Liver (tissue), 9 donors: Measurements from ENCODE around the gene ASCC1. TPM values are rescaled to one million over a fixed set of nuclear protein-coding genes. Genes with fewer than 3 reads are reported as not detected.

Source experiments
- DNase-seq: peaks from one replicate; pipeline ENCODE4 v3.0.0-alpha.2; 2017; ENCODE audit warnings: low spot score
- H3K27ac ChIP-seq, 2 donors: one replicate each; pipeline ENCODE4 v1.7.0; 2013; ENCODE audit warnings: inconsistent platforms in 2 of 2, low read length in 2 of 2, control low read depth in 1 of 2, low read depth in 1 of 2, mild to moderate bottlenecking in 1 of 2
- H3K27me3 ChIP-seq, 4 donors: one replicate each; pipeline versions ENCODE4 v1.6.1 to v1.7.0; 2013; ENCODE audit warnings: low read length in 3 of 4, inconsistent platforms in 1 of 4, mild to moderate bottlenecking in 1 of 4, moderate library complexity in 1 of 4; ENCODE audit not compliant: control insufficient read depth in 4 of 4, insufficient read depth in 4 of 4
- H3K36me3 ChIP-seq, 4 donors: one replicate each; pipeline versions ENCODE4 v1.6.1 to v1.7.0; 2013; ENCODE audit warnings: low read length in 3 of 4, mild to moderate bottlenecking in 3 of 4, low read depth in 1 of 4, moderate library complexity in 1 of 4; ENCODE audit not compliant: control insufficient read depth in 4 of 4, insufficient read depth in 3 of 4
- H3K4me1 ChIP-seq, 4 donors: one replicate each; pipeline versions ENCODE4 v1.6.1 to v1.7.0; 2013; ENCODE audit warnings: low read length in 3 of 4, mild to moderate bottlenecking in 3 of 4, moderate library complexity in 1 of 4; ENCODE audit not compliant: control insufficient read depth in 4 of 4, insufficient read depth in 4 of 4
- H3K4me3 ChIP-seq, 3 donors: one replicate each; pipeline versions ENCODE4 v1.6.1 to v1.7.0; 2013; ENCODE audit warnings: low read length in 3 of 3, control low read depth in 1 of 3, low read depth in 1 of 3, mild to moderate bottlenecking in 1 of 3
- H3K9ac ChIP-seq, 2 donors: one replicate each; pipeline ENCODE4 v1.7.0; 2013; ENCODE audit warnings: low read length in 2 of 2, mild to moderate bottlenecking in 2 of 2, moderate library complexity in 2 of 2, control low read depth in 1 of 2, low read depth in 1 of 2
- H3K9me3 ChIP-seq, 4 donors: one replicate each; pipeline versions ENCODE4 v1.6.1 to v1.7.0; 2013; ENCODE audit warnings: low read length in 3 of 4; ENCODE audit not compliant: control insufficient read depth in 4 of 4
- EGR1 ChIP-seq, 2 donors: IDR thresholded peaks; 2 replicates each; pipeline ENCODE4 v1.6.1; 2016 to 2018; ENCODE audit warnings: antibody characterized with exemption in 2 of 2, low read depth in 2 of 2
- FOXA1 ChIP-seq: IDR thresholded peaks from 2 replicates; pipeline ENCODE4 v1.6.1; 2016; ENCODE audit warnings: antibody characterized with exemption
- FOXA2 ChIP-seq: IDR thresholded peaks from 2 replicates; pipeline ENCODE4 v1.6.1; 2016; ENCODE audit warnings: antibody characterized with exemption
- GABPA ChIP-seq, 2 donors: IDR thresholded peaks in 1 of 2; conservative IDR thresholded peaks in 1 of 2; 2 replicates each; pipeline ENCODE4 v1.6.1; 2016; ENCODE audit warnings: antibody characterized with exemption in 2 of 2, mild to moderate bottlenecking in 1 of 2, moderate library complexity in 1 of 2
- HNF4A ChIP-seq, 2 donors: conservative IDR thresholded peaks; 2 replicates each; pipeline ENCODE4 v1.6.1; 2016; ENCODE audit warnings: antibody characterized with exemption in 2 of 2, mild to moderate bottlenecking in 2 of 2
- HNF4G ChIP-seq: IDR thresholded peaks from 2 replicates; pipeline ENCODE4 v1.6.1; 2016; ENCODE audit warnings: antibody characterized with exemption
- JUND ChIP-seq, 2 donors: IDR thresholded peaks; 2 replicates each; pipeline ENCODE4 v1.6.1; 2016; ENCODE audit warnings: antibody characterized with exemption in 2 of 2
- NR2F2 ChIP-seq: IDR thresholded peaks from 2 replicates; pipeline ENCODE4 v1.6.1; 2016; ENCODE audit warnings: antibody characterized with exemption
- RAD21 ChIP-seq, 2 donors: IDR thresholded peaks; 2 replicates each; pipeline ENCODE4 v1.6.1; 2016; ENCODE audit warnings: antibody characterized with exemption in 2 of 2, mild to moderate bottlenecking in 2 of 2
- RXRA ChIP-seq, 2 donors: IDR thresholded peaks; 2 replicates each; pipeline ENCODE4 v1.6.1; 2017 to 2018; ENCODE audit warnings: antibody characterized with exemption in 2 of 2, mild to moderate bottlenecking in 1 of 2
- SP1 ChIP-seq: IDR thresholded peaks from 2 replicates; pipeline ENCODE4 v1.6.1; 2018; ENCODE audit warnings: antibody characterized with exemption, mild to moderate bottlenecking
- TAF1 ChIP-seq: conservative IDR thresholded peaks from 2 replicates; pipeline ENCODE4 v1.6.1; 2016; ENCODE audit warnings: antibody characterized with exemption, mild to moderate bottlenecking
- YY1 ChIP-seq: IDR thresholded peaks from 2 replicates; pipeline ENCODE4 v1.6.1; 2016; ENCODE audit warnings: antibody characterized with exemption, mild to moderate bottlenecking
- WGBS: extraction: QIAGEN DNeasy Blood & Tissue Kit; methylation state at CpG from one replicate; pipeline ENCODE4 v1.1.7; 2013; 5-methylcytosine and 5-hydroxymethylcytosine counted together
- polyA plus RNA-seq, 2 donors: library from polyadenylated mRNA; stranded (reverse) in 1 of 2; unstranded in 1 of 2; fragments of 200-250 nt in 1 of 2; fragments of >200 nt in 1 of 2; fragmentation: Nextera tagmentation in 1 of 2; extraction: Ambion mirVana in 1 of 2; gene quantifications; one replicate each; pipeline versions ENCODE4 v1.2.1 to v1.2.3, GENCODE V29; 2013 to 2015
- total RNA-seq, 2 donors: library from RNA; depleted of rRNA; stranded (reverse); fragments of >200 nt; gene quantifications; one replicate each; pipeline ENCODE4 v1.2.3, GENCODE V29; 2014
- TF ChIP-seq, protein P1 (sequence below): IDR thresholded peaks from 2 replicates; pipeline ENCODE4 v1.6.1; 2016; ENCODE audit warnings: antibody characterized with exemption
- TF ChIP-seq, protein P2 (sequence below): IDR thresholded peaks from 2 replicates; pipeline ENCODE4 v1.6.1; 2016; ENCODE audit warnings: antibody characterized with exemption
- TF ChIP-seq, protein P3 (sequence below): IDR thresholded peaks from 2 replicates; pipeline ENCODE4 v1.6.1; 2016; ENCODE audit warnings: antibody characterized with exemption
- TF ChIP-seq, protein P4 (sequence below): fragments of 150-350 bp; IDR thresholded peaks from 2 replicates; pipeline ENCODE4 v1.5.1; 2017; ENCODE audit warnings: improper control_type of control experiment, low read depth, low read length; ENCODE audit not compliant: missing input control
- TF ChIP-seq, protein P5 (sequence below): IDR thresholded peaks from 2 replicates; pipeline ENCODE4 v1.6.1; 2016; ENCODE audit warnings: antibody characterized with exemption, mild to moderate bottlenecking
- donor health status: healthy.
- donor health status: healthy.
- donor health status: healthy.
- donor health status: healthy.
- donor health status: healthy.

The ASCC1 gene
- total and polyA plus RNA-seq, 4 donors = 6.9 to 13.9 (median 10.2) TPM

DNA sequence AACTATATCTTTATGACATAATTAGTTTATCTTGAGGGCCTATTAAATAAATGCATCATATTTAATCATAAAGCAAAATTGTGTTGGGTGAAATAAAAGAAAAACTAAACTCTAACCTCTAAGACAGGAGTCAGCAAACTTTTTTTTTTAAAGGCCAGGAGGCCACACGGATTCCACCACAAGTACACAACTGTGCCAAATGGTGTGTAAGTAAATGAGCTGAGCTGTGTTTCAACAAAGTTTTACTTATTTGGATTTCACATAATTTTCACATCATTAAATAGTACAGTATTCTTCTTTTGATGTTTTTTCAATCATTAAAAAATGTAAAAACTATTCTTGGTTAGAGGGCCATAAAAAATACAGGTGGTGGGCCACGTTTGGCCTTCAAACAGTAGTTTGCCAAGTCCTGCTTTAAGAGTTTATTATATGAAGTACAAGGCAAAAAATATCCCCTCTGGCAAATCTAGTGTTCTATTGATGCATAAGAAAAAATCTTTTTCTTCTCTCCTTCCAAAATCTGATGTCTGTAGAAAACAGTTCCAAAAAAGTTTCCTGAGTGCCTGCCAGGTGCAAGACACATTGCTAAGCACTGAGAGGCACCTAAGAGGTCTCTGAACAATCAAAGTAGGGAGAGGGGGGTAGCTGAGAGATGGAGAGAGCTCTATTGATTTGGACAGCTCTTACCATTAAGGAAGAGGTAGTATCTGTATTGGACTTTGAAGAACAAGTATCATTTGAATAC is 101.2 kb downstream of the ASCC1 start:
- Histone ChIP-seq H3K9me3 (no peaks in the 10 kb centered on the region), H3K27me3 (no peaks in the 10 kb centered on the region), H3K9ac (no peak overlapping the region), H3K27ac (no peak overlapping the region), H3K4me3 (no peak overlapping the region), H3K36me3 (no peaks in the 10 kb centered on the region), H3K4me1 (no peaks in the 10 kb centered on the region)
- DNase-seq = no peak
- TF ChIP-seq HNF4G = no peak
- no peak for TF ChIP-seq FOXA1
- no peak for TF ChIP-seq JUND (IDR thresholded peaks at IDR 0.05)
- no peak for TF ChIP-seq YY1
- TF ChIP-seq HNF4A (conservative IDR thresholded peaks at IDR 0.05) = no peak
- no peak for TF ChIP-seq FOXA2
- TF ChIP-seq, protein P1, sequence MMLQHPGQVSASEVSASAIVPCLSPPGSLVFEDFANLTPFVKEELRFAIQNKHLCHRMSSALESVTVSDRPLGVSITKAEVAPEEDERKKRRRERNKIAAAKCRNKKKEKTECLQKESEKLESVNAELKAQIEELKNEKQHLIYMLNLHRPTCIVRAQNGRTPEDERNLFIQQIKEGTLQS = no peak
- no peak for TF ChIP-seq RAD21 (IDR thresholded peaks at IDR 0.05)
- no peak for TF ChIP-seq GABPA (IDR thresholded peaks at IDR 0.05 in 1 of 2, conservative IDR thresholded peaks at IDR 0.05 in 1 of 2)
- TF ChIP-seq, protein P2, sequence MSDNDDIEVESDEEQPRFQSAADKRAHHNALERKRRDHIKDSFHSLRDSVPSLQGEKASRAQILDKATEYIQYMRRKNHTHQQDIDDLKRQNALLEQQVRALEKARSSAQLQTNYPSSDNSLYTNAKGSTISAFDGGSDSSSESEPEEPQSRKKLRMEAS = no peak
- no peak for TF ChIP-seq TAF1
- no peak for TF ChIP-seq NR2F2
- TF ChIP-seq SP1 = no peak
- TF ChIP-seq, protein P3, sequence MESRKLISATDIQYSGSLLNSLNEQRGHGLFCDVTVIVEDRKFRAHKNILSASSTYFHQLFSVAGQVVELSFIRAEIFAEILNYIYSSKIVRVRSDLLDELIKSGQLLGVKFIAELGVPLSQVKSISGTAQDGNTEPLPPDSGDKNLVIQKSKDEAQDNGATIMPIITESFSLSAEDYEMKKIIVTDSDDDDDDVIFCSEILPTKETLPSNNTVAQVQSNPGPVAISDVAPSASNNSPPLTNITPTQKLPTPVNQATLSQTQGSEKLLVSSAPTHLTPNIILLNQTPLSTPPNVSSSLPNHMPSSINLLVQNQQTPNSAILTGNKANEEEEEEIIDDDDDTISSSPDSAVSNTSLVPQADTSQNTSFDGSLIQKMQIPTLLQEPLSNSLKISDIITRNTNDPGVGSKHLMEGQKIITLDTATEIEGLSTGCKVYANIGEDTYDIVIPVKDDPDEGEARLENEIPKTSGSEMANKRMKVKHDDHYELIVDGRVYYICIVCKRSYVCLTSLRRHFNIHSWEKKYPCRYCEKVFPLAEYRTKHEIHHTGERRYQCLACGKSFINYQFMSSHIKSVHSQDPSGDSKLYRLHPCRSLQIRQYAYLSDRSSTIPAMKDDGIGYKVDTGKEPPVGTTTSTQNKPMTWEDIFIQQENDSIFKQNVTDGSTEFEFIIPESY = no peak
- TF ChIP-seq RXRA (IDR thresholded peaks at IDR 0.05) = no peak
- TF ChIP-seq, protein P4, sequence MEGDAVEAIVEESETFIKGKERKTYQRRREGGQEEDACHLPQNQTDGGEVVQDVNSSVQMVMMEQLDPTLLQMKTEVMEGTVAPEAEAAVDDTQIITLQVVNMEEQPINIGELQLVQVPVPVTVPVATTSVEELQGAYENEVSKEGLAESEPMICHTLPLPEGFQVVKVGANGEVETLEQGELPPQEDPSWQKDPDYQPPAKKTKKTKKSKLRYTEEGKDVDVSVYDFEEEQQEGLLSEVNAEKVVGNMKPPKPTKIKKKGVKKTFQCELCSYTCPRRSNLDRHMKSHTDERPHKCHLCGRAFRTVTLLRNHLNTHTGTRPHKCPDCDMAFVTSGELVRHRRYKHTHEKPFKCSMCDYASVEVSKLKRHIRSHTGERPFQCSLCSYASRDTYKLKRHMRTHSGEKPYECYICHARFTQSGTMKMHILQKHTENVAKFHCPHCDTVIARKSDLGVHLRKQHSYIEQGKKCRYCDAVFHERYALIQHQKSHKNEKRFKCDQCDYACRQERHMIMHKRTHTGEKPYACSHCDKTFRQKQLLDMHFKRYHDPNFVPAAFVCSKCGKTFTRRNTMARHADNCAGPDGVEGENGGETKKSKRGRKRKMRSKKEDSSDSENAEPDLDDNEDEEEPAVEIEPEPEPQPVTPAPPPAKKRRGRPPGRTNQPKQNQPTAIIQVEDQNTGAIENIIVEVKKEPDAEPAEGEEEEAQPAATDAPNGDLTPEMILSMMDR = no peak
- no peak for TF ChIP-seq EGR1 (IDR thresholded peaks at IDR 0.05; ENCODE audit: low read depth in 2 of 2)
- TF ChIP-seq, protein P5, sequence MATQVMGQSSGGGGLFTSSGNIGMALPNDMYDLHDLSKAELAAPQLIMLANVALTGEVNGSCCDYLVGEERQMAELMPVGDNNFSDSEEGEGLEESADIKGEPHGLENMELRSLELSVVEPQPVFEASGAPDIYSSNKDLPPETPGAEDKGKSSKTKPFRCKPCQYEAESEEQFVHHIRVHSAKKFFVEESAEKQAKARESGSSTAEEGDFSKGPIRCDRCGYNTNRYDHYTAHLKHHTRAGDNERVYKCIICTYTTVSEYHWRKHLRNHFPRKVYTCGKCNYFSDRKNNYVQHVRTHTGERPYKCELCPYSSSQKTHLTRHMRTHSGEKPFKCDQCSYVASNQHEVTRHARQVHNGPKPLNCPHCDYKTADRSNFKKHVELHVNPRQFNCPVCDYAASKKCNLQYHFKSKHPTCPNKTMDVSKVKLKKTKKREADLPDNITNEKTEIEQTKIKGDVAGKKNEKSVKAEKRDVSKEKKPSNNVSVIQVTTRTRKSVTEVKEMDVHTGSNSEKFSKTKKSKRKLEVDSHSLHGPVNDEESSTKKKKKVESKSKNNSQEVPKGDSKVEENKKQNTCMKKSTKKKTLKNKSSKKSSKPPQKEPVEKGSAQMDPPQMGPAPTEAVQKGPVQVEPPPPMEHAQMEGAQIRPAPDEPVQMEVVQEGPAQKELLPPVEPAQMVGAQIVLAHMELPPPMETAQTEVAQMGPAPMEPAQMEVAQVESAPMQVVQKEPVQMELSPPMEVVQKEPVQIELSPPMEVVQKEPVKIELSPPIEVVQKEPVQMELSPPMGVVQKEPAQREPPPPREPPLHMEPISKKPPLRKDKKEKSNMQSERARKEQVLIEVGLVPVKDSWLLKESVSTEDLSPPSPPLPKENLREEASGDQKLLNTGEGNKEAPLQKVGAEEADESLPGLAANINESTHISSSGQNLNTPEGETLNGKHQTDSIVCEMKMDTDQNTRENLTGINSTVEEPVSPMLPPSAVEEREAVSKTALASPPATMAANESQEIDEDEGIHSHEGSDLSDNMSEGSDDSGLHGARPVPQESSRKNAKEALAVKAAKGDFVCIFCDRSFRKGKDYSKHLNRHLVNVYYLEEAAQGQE = no peak
- WGBS = 82% methylated on average over 2 of the region's 2 CpGs
